ENCODE measurements around the gene CHCHD6.

CHCHD6 gene

DNA sequence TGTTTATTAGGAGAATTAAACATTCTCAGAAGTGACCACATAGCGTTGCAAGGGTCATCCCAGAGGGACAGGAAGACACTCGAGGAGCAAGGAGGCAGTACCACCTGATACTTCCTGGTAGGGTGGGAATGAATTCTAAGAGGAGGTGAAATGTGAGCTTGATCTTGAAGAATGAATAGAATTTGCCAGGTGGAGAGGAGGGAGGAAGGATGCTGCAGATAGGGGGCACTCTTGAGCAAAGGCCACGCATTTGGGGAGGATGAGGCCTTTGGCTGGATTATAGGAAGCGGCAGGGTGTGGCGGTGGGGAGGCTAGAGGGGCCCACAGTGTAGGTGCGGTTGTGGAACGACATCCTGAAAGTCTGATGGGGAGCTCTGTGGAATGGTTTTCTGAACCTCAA, 33.5 kb downstream of the CHCHD6 start:
- Histone ChIP-seq H3K4me2 (ENCODE audit: low read depth, low read length, poor library complexity, severe bottlenecking) (no peak overlapping the region), H4K20me1 (ENCODE audit: low read depth, low read length) (no peaks in the 10 kb centered on the region), H3K79me2 (ENCODE audit: insufficient read depth, low read length) (no peaks in the 10 kb centered on the region), H3K27me3 (ENCODE audit: low read length) (no peaks in the 10 kb centered on the region), H3K36me3 (ENCODE audit: low read length) (no peaks in the 10 kb centered on the region), H3K9me3 (ENCODE audit: insufficient read depth, low read length) (no peaks in the 10 kb centered on the region), H3K9me2 (replicated peaks; ENCODE audit: insufficient read depth, low read length) (no peaks in the 10 kb centered on the region), H3K4me3 (ENCODE audit: insufficient read depth, low read length, poor library complexity, severe bottlenecking) (no peak overlapping the region), H2AFZ (ENCODE audit: low read depth, low read length, severe bottlenecking) (no peak overlapping the region), H3K9ac (ENCODE audit: low read length) (no peak overlapping the region), H3F3A (ENCODE audit: insufficient read depth) (no peaks in the 10 kb centered on the region), H3K27ac (ENCODE audit: low read depth, low read length) (no peak overlapping the region)
- TF ChIP-seq EZH2phosphoT487 (conservative IDR thresholded peaks at IDR 0.05; ENCODE audit: low read length) = no peak
- TF ChIP-seq, protein P1, sequence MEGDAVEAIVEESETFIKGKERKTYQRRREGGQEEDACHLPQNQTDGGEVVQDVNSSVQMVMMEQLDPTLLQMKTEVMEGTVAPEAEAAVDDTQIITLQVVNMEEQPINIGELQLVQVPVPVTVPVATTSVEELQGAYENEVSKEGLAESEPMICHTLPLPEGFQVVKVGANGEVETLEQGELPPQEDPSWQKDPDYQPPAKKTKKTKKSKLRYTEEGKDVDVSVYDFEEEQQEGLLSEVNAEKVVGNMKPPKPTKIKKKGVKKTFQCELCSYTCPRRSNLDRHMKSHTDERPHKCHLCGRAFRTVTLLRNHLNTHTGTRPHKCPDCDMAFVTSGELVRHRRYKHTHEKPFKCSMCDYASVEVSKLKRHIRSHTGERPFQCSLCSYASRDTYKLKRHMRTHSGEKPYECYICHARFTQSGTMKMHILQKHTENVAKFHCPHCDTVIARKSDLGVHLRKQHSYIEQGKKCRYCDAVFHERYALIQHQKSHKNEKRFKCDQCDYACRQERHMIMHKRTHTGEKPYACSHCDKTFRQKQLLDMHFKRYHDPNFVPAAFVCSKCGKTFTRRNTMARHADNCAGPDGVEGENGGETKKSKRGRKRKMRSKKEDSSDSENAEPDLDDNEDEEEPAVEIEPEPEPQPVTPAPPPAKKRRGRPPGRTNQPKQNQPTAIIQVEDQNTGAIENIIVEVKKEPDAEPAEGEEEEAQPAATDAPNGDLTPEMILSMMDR (IDR thresholded peaks at IDR 0.05; ENCODE audit: insufficient read depth, low read length, poor library complexity, severe bottlenecking) = no peak

DNA sequence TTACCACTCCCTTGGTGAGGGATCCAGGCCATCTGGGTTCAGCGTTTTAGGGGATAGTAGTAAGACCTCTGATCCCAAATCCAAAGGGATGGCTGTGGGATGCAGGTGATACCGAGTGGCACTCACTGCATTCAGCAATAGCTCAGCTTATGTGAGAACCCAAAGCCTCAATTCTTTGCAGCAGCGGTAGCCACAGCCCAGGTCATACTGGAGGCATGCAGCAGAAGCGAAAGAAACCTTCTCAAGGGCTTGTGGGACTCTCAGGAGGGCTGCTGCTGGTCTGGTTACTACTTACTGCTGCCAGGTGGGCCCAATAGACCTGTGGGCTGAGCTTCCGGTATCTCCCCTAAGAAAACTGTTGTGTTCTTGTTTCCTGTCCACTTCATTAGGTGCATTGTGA, 38.0 kb downstream of the CHCHD6 start:
- Histone ChIP-seq H3K27me3 (ENCODE audit: low read length) (no peaks in the 10 kb centered on the region), H3K27ac (ENCODE audit: low read depth, low read length) (no peak overlapping the region), H3K9me3 (ENCODE audit: insufficient read depth, low read length) (no peaks in the 10 kb centered on the region), H3K9me2 (replicated peaks; ENCODE audit: insufficient read depth, low read length) (no peaks in the 10 kb centered on the region), H4K20me1 (ENCODE audit: low read depth, low read length) (no peaks in the 10 kb centered on the region), H3K9ac (ENCODE audit: low read length) (no peak overlapping the region), H3K79me2 (ENCODE audit: insufficient read depth, low read length) (no peaks in the 10 kb centered on the region), H3F3A (ENCODE audit: insufficient read depth) (no peaks in the 10 kb centered on the region), H3K4me2 (ENCODE audit: low read depth, low read length, poor library complexity, severe bottlenecking) (no peak overlapping the region), H3K36me3 (ENCODE audit: low read length) (no peaks in the 10 kb centered on the region), H3K4me3 (ENCODE audit: insufficient read depth, low read length, poor library complexity, severe bottlenecking) (no peak overlapping the region), H2AFZ (ENCODE audit: low read depth, low read length, severe bottlenecking) (no peak overlapping the region)
- TF ChIP-seq, protein P1 (IDR thresholded peaks at IDR 0.05; ENCODE audit: insufficient read depth, low read length, poor library complexity, severe bottlenecking) = no peak
- no peak for TF ChIP-seq EZH2phosphoT487 (conservative IDR thresholded peaks at IDR 0.05; ENCODE audit: low read length)

DNA sequence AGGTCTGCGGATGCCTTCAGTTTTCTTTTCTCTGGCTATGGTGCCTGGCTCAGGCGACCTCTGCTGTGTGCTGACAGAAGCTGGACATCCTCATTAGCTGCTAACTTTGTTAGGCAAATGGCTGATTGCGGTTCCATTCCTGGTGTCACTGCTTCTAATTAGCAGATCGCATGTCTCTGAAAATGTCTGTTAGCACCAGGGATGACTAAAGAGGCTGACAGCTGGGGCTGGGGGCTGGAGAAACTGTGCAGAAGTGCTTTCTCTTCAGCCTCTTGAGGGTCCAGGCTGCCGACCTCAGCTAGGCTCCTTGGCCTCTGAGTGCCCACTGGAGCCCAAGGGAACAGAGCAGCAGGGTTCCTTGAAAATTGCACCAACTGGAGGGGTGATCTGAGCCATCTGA, 39.3 kb downstream of the CHCHD6 start:
- Histone ChIP-seq H3K79me2 (ENCODE audit: insufficient read depth, low read length) (no peaks in the 10 kb centered on the region), H4K20me1 (ENCODE audit: low read depth, low read length) (no peaks in the 10 kb centered on the region), H3K36me3 (ENCODE audit: low read length) (no peaks in the 10 kb centered on the region), H3F3A (ENCODE audit: insufficient read depth) (no peaks in the 10 kb centered on the region), H2AFZ (ENCODE audit: low read depth, low read length, severe bottlenecking) (no peak overlapping the region), H3K9me2 (replicated peaks; ENCODE audit: insufficient read depth, low read length) (no peaks in the 10 kb centered on the region), H3K9me3 (ENCODE audit: insufficient read depth, low read length) (no peaks in the 10 kb centered on the region), H3K4me3 (ENCODE audit: insufficient read depth, low read length, poor library complexity, severe bottlenecking) (no peak overlapping the region), H3K27me3 (ENCODE audit: low read length) (no peaks in the 10 kb centered on the region), H3K4me2 (ENCODE audit: low read depth, low read length, poor library complexity, severe bottlenecking) (no peak overlapping the region), H3K9ac (ENCODE audit: low read length) (no peak overlapping the region), H3K27ac (ENCODE audit: low read depth, low read length) (no peak overlapping the region)
- TF ChIP-seq, protein P1 (IDR thresholded peaks at IDR 0.05; ENCODE audit: insufficient read depth, low read length, poor library complexity, severe bottlenecking) = no peak
- no peak for TF ChIP-seq EZH2phosphoT487 (conservative IDR thresholded peaks at IDR 0.05; ENCODE audit: low read length)
